Iris pigment epithelial cell (primary cell): Measurements from ENCODE around the gene TLE3.
"Not testable (repeated sequence)": the region's sequence is repeated elsewhere in the genome, so short reads cannot be mapped to it uniquely, and the experiment has no call there.

Source experiments
- DNase-seq: peaks from one replicate; pipeline ENCODE4 v3.0.0-alpha.2; 2011; ENCODE audit warnings: low read depth

TLE3 gene

DNA sequence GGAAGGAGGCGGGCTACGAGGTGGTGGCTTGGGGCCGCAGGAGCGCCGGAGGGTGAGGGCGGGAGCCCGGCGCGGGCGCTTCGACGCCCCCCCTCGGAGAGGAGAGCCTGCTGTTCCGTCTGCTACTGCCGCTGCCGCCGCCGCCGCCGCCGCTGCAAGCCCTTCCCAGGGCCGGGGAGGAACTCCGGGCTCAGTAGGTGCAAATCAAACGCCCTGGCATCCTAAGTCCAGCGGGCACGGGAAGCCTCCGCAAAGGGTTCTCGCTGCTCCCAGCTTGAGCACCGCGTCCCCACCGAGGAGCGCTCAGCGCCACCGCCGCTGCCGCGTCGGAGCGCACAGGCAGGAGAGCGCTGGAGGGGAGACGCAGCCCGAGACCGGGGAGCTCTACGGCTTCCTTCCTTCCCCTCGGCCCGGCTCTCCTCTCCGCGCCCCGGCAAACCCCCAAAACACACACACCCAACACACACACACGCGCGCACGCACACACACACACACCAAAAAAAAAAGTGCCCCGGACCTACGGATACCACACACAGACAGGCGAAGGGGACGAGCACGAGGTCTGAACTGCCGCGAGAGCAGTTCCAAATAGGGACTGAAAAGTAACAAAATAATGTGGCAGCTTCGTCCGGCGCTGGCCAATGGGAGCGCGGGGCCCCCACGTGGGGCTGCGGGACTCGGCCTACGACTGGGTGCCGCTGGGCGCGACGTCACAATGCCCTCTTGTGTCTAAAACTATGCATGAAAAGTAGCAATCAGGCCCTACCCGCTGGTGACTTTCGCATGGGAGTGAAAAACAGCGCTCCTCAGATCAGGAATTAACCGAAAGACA, at the start of gene TLE3:
Gene TLE3 (minus strand): TSS at position 597 of the 832 bp plus-strand sequence. CDS start 1,119 bp downstream, outside the sequence.
- peak; percentile 99 for DNase-seq

DNA sequence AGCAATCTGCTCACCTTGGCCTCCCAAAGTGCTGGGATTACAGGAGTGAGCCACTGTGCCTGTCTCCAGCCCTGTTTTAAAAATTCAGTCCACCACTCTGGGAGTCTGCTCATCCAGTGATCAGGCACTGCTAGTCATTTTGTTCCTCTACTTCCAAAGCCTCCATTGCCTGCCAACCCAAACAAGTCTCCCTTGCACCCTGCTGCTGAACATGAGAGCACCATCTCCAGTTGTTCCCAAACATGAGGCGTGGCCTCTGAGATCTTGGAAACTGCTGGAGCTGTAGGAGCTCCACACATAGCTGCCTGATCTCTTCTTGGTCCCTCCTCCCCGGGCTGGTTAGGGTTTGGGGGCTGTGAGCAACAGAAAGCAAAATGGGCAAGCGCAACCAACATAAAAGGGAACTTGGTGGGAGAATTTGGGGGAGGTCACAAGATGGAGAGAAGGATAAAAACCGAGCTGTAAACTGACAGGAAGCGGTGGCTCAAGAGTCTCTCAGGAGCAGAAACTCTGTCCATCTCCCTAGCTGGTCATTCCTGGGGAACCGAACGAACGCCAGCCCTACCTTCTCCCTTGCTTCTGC, 49.6 kb upstream of the TLE3 start:
- no peak for DNase-seq

DNA sequence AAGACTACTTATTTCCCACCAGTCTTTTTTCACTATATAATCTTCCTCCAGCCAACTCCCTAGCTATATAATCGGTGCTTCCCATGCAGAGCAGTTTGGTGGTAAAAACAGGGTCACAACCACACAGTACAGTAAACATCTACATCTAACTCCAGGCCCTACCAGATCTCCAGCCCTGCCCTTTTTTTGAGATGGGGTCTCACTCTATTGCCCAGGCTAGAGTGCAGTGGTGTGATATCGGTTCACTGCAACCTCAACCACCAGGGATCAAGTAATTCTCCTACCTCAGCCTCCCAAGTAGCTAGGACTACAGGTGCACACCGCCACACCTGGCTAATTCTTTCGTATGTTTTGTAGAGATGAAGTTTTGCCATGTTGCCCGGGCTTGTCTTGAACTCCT, 49.1 kb upstream of the TLE3 start:
- no peak for DNase-seq

DNA sequence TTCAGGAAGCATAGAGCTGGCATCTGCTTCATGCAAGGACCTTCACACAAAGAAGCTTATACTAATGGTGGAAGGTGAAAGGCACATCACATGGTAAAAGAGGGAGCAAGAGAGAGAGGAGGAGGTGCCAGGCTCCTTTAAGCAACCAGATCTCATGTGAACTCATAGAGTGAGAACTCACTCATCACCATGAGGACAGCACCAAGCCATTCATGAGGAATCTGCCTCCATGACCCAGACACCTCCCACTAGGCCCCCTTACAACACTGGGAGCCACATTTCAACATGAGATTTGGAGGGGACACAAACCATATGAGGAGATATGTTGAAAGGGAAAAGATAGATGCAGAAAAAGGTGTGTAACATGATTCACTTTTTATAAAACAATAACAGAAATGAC, 48.4 kb upstream of the TLE3 start:
- DNase-seq = no peak

DNA sequence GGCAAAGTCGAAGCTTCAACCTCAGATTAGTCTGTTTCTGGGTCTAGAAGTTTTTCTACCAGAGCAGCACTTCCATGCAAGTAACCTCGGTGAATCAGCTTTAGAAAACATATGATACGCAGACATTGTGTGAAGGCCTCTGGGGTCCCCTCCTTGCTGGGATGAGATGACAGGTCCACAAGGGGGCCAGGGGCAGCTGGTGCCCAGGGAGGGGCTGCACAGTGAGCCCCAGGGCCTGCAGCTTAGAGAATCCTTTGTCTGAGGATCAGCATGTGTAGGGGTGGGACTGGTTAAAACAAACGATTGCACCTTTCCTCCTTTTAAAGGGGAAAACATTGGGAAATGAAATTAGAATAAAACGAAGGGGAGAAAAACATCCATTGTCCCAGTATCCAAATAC, 47.5 kb upstream of the TLE3 start:
- no peak for DNase-seq

DNA sequence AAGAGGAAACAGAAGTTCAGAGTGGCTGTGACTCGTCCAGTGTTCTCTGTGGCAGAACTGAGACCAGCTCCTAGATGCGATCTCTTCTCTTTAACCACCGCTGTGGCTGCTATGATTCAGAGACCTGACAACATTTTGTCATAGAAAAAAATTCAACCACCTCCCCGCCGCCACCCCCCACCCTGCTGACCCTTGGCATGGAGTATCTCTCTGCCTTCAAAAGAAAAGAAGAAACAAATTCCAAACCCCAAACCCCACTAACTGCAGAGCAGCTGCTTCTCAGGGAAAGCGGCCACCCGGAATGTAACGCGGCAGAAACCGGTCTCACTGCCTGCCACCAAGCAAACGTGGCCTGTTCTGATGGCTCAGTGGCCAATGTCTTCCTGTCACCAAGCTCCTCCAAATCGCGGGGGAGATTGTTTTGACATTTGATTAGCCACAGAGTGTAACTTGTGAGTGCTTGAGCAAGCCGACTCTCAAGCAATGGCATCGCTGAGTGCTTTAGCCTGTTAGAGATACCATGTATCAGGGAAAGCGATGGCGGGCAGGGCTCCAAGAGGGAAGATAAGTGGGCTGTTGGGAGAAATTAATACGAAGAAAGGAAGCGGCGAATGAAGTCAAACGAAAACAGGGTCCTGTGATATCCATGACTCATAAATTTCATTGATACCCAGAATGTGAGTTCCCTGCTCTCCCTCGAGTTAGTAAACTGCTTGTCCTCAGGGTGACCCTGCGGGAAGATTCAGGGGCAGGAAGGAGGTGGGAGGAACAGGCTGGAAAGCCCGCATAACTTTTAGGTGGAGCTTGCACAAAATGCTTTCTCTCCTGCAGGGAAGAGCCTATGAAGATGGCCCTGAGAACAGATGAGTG, 44.8 kb upstream of the TLE3 start:
- DNase-seq = peak; percentile 94

DNA sequence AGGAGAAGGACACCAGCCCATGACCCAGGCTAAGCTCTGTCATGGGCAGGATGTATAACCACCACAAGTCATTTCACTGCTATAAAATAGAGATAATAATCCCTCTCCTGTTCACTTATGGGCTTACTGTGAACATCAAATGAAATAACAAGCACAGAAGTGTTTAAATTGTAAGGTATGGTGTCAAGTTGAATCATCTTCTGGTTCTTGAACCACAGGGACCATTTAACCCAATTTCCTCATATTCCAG, 44.3 kb upstream of the TLE3 start:
- DNase-seq = no peak

DNA sequence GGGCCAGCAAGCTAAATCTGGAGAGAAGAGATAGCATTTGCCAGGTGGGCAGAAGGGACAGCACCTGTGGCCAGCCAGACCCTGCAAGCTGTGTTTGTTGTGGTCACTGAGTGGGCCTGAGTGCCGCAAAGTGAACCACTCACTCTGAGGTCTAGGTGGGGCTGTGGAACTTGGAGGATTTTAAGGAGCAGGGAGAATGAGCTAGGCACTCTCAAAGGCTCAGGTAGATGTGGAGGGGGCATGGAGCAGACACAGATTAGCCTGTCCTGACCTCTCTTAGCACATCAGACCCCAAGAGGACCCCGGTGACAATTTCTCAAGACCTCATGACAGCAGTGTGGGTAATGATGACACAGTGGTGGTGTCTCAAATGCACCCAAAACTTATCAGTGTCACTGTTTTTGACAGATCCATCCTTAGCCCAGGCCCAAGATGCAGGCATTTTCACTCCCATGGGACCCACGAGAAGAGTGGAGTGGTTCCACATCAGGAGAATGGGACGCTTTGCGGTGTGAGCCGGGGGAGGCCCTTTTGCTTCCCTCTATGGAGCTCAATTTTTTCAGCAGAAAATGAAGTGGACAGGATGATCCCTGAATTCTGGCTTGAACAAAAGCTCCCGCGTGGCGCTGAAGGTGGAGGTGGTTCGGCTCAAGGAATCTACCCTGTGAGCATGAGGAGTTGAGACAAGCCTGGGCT, 43.8 kb upstream of the TLE3 start:
- no peak for DNase-seq

DNA sequence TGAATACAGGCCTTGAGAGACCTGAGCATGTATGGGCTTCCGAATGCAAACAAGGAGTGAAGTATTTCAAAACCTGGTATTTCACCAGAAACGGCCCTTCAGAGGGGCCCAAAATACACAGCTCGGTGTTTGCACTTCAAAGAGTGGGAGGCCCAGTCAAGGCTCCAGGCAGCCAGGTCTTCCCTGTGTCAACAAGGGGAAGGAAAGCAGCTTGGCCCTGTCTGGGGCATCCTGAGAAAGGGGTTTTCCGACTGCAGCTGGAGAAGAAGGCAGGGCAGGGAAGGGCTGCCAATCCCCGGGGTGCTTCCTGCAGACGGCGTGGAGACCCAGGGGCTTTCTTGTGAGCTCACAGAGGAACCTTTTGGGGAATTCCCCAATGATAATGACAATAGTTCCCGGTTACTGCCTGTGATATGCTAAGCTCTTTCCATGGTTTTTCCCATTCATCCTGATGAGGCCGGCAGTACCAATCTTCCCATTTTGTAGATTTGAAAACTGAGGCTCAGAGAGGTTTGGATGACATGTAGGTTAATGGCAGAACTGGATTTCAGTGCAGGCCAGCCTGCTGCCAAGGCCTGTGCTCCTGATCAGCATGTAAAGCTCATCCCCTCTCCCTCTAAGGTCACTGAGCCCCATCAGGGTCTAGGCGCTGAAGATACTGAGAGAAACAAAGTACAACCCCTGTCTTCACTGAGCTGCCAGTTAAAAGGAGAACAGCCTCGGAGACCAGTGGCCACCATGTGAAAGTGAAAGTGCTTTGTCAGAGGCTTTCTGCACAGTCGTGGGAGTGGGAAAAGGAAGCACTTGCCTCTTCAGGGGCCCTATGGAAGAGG, 43.0 kb upstream of the TLE3 start:
- DNase-seq = peak; percentile 77

DNA sequence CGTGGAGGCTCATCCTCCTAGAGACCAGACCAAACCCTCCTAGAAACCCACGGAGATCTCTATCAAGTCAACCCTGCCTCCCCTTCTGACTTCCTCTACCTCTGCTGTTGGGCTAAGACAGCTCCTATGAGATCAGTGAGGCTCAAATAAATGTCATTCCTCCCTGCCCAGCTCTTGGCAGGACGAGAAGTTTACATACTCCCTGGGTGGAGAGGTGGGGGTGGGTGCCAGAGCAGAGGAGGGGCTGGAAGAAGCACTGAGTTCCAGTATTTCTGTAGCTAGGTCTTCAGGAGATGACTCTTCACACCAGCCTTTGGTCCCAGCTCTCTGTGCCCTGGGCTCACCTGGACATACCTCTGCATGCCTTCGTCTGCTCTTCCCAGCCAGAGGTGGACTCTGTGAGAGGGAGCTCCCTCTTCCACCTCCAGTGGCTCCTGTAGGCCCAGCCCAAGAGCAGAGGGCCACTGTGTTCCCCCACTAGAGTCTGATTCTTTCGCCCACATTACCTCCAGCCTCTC, 42.4 kb upstream of the TLE3 start:
- no peak for DNase-seq

DNA sequence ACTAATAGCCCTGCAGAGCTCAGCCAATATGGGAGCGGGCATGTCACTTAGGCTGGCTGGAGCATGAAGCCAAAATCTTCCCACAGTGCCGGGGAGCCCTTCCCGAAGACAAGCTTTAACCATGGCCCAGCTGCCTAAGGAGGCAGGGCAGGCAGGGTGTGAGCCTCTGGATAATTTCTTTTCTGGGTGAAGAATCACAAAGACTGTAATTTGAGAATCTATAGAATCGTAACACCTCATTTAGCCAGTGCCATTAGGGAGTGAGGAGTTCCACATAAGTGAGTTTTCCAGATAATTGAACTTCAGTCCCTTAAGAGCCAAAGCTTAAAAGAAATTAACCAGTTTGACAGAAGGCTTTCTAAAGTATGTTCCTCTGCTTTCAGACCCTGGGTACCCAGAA, 40.2 kb upstream of the TLE3 start:
- DNase-seq = no peak

DNA sequence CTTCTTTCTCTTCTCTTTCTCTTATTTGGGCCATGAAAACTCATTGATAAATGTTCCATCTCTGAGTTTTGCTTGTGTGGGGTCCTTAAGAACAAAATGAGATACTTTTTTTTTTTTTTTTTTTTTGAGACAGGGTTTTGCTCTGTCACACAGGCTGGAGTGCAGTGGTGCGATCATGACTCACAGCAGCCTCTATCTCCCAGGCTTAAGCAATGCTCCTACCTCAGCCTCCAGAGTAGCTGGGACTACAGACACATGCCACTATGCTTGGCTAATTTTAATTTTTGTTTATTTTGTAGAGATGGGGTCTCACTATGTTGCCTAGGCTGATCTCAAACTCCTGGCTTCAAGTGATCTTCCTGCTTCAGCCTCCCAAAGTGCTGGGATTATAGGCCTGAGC, 39.3 kb upstream of the TLE3 start:
- not testable (repeated sequence) for DNase-seq

DNA sequence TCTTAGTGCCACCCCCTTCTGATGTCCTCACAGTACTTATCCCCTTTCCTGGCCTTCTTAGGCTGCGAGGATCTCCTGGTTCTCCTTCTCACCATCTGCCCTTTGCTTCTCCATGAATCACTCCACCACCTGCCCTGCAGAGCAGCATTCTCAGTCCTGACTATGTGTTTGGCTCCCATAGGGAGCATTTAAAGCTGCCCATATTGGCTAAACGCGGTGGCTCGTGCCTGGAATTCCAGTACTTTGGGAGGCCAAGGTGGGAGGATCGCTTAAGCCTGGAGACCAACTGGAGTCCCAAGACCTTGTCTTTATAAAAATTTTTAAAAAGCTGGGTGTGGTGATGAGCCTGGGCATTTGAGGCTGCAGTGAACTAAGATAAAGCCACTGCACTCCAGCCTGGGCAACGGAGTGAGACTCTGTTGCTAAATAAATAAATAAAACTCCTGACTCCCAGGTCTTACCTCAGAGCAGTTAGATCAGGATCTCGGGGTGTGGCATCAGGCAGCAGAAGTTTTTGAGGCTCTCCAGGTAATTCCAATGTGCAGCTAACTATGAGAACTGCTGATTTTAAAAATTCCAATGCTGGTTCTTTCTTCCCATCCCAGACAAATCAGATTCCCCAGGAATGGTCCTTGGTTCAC, 36.2 kb upstream of the TLE3 start:
- no peak for DNase-seq

DNA sequence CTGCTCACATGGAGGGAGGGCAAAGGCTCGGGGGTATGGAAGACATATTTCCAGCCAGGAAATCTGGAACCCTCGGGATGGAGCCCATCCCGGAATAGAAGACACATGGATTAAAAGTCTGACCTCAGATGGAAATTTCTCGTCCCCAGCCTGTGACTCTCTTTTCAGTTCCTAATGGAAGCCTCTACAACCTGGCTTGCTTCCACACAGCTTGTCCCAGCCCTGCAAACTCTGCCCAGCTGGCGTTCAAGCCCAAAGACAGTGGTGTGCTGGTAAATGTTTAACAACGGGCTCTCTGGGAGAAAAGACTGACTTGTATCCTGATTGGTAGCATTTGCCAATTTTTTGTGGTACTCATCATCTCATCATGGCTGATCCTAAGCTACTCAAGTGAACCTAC, 35.6 kb upstream of the TLE3 start:
- no peak for DNase-seq

DNA sequence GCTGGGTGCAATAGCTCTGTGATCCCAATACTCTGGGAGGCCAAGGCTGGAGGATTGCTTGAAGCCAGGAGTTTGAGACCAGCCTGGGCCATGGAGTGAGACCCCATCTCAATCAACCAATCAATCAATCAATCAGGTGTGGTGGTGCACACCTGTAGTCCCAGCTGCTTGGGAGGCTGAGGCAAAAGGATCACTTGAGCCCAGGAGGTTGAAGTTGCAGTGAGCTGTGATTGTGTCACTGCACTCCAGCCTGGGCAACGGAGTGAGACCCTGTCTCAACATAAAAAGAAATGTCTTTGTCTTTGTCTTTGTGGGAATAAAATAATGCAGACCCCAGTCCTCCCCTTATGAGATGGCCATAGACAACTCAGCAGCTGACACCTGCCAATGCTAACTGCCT, 34.9 kb upstream of the TLE3 start:
- DNase-seq = no peak

DNA sequence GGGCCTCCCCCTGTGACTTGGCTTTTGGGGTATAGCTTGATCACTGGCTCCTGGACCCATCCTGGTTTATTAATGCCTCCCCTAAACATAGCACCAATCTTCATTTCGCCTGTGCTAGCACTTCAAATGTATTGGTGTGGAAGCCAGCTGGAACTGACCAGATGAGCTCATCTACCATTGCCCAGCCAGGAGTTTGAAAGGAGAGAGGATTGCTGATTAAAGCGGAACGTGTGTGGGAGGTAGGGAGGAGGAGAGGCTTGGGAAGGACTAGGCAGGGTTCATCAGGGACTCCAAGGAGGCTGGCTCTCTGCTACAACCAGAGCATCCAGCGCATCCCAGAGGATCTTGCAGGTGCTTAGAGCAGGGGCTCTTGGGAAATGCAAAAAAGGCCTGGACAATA, 34.4 kb upstream of the TLE3 start:
- DNase-seq = peak; percentile 56

DNA sequence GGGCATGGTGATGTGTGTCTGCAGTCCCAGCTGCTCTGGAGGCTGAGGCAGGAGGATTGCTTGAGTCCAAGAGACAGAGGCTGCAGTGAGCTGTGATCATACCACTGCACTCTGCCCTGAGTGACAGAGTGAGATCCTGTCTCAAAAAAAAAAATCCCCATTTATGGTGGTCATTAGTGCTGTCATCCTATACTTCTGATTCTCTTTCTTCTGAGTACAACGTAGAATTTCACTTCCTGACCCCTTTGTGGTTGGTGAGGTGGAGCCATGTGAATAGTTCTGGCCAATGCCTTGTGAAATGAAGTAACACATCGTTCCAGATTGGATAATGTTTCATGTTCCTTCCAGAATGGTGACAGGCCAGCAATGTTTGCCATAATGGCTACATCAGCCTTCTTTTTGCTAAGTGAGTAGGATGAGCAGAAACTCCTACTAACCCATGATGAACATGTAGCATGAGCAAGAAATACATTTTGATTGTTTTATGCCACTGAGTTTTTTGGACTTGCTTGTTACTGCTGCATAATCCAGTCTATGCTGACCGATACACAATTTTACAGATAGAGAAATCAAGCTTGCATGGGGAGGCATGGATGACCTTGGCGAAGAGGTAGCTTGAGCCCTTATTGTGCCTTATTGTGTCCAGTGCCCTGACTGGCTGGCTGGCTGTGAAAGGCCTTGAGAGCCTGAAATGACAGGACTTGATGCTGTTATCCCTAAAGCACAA, 30.9 kb upstream of the TLE3 start:
- no peak for DNase-seq

DNA sequence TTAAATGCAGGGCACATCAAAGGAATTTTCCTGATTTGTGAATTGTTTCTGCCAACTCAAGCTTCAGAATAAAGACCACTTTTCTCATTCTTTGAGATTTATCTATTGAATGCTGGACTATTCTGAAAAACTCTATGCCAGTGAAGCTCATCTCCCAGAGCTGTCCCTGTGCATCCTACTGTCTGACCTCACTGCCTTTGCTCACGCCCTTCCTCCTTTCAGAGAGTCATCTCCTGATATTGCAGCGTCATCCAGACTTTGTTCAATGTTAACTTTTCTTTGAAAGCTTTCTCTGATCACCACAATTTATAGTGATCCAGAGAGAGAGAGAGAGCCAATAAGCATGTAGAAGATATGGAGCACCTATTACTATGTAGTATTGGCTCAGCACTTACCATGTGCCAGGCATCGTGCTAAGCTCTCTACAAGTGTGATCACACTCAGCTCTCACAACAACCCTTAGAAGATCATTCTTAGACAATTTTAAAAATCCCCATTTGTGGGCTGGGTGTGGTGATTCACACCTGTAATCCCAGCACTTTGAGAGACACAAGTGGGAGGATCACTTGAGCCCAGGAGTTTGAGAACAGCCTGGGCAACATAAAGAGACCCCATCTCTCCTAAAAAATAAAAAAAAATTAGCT, 30.2 kb upstream of the TLE3 start:
- no peak for DNase-seq

DNA sequence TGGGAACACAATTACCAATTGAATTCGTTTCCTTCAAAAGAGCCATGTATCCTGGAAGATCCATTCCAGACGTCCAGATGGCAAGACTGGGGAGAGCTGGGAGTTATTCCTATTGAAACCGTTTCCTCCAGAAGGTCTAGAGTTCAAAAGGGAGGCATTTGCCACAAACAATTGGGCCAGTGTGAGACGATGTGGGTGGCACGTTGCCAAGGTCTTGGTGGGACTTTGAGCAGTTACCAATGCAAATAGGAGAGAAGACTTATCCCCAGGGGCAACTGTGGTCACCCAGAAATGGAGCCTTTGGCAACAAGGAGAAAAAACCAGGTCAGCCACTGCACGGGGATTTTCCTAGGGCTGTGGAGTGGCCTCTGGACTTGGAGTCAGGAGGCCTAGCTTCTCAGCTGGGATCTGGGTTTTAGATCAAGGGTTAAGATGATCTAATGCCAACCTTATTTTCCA, 29.6 kb upstream of the TLE3 start:
- no peak for DNase-seq

DNA sequence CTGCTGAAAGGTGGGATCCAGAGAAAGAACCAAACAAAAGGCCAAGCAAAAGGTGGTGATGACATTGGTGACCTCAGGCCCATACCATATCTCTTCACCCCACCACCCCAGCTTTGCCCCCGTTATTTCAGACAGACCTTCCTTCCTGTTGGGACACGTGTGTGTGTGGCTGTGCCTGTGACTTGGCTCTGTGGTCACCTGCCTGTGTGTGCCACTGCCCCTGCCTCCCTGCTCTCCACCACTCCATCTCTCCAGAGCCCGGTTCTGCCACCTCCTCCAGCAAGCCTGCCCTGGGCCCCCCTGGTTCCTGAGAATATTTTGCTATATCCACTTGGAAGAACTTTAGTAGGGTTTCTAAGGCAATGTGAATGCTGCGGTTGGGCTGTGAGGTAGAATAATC, 28.6 kb upstream of the TLE3 start:
- DNase-seq = no peak
